ENCODE results near the gene SPNS2.

DNA sequence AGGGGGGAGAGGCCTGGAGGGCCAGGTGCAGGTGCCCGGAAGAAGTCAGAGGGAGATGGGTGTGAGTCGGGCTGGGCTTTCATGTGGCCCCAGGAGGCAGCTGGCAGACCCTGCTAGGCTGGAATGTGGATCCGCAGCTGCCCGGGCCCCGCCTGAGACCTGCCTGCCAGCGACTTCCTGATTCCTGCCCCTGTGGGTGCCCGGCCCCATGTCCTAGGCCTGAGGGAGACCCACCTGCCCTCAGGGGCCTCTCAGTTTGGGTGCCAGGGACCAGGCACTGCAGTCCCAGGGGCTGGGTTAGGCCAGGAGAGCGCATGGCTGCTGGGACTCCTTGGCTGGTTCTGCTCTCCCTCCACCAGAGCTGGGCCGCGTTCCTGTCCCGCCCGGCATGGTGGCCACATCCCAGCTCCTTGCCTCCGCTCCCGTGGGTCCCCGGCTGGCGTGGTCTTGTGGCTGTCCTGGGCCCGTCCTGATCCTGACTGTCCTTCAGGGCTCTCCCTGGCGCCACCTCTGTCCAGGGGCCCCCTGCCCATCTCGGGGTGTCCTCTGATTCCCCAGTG, 22.1 kb upstream of the SPNS2 start:
- TF ChIP-seq, protein P1, sequence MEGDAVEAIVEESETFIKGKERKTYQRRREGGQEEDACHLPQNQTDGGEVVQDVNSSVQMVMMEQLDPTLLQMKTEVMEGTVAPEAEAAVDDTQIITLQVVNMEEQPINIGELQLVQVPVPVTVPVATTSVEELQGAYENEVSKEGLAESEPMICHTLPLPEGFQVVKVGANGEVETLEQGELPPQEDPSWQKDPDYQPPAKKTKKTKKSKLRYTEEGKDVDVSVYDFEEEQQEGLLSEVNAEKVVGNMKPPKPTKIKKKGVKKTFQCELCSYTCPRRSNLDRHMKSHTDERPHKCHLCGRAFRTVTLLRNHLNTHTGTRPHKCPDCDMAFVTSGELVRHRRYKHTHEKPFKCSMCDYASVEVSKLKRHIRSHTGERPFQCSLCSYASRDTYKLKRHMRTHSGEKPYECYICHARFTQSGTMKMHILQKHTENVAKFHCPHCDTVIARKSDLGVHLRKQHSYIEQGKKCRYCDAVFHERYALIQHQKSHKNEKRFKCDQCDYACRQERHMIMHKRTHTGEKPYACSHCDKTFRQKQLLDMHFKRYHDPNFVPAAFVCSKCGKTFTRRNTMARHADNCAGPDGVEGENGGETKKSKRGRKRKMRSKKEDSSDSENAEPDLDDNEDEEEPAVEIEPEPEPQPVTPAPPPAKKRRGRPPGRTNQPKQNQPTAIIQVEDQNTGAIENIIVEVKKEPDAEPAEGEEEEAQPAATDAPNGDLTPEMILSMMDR (IDR thresholded peaks at IDR 0.05; ENCODE audit: poor library complexity, severe bottlenecking): no peak
- TF ChIP-seq EZH2 (IDR thresholded peaks at IDR 0.05; ENCODE audit: borderline replicate concordance, insufficient read depth, low read length, poor library complexity, severe bottlenecking) (no peak), EP300 (conservative IDR thresholded peaks at IDR 0.05; ENCODE audit: poor library complexity, severe bottlenecking) (no peak), POLR2AphosphoS5 (IDR thresholded peaks at IDR 0.05) (no peak), MXI1 (conservative IDR thresholded peaks at IDR 0.05; ENCODE audit: poor library complexity, severe bottlenecking) (no peak), TAF1 (IDR thresholded peaks at IDR 0.05; ENCODE audit: low read depth) (no peak)
- TF ChIP-seq, protein P2, sequence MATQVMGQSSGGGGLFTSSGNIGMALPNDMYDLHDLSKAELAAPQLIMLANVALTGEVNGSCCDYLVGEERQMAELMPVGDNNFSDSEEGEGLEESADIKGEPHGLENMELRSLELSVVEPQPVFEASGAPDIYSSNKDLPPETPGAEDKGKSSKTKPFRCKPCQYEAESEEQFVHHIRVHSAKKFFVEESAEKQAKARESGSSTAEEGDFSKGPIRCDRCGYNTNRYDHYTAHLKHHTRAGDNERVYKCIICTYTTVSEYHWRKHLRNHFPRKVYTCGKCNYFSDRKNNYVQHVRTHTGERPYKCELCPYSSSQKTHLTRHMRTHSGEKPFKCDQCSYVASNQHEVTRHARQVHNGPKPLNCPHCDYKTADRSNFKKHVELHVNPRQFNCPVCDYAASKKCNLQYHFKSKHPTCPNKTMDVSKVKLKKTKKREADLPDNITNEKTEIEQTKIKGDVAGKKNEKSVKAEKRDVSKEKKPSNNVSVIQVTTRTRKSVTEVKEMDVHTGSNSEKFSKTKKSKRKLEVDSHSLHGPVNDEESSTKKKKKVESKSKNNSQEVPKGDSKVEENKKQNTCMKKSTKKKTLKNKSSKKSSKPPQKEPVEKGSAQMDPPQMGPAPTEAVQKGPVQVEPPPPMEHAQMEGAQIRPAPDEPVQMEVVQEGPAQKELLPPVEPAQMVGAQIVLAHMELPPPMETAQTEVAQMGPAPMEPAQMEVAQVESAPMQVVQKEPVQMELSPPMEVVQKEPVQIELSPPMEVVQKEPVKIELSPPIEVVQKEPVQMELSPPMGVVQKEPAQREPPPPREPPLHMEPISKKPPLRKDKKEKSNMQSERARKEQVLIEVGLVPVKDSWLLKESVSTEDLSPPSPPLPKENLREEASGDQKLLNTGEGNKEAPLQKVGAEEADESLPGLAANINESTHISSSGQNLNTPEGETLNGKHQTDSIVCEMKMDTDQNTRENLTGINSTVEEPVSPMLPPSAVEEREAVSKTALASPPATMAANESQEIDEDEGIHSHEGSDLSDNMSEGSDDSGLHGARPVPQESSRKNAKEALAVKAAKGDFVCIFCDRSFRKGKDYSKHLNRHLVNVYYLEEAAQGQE (IDR thresholded peaks at IDR 0.05; ENCODE audit: borderline replicate concordance): no peak
